Esophagus squamous epithelium (tissue), 4 donors: ENCODE measurements around the gene PCK1.

Source experiments
- POLR2A ChIP-seq, 4 donors: fragments of 450-650 bp; IDR thresholded peaks; one replicate each; pipeline ENCODE4 v1.6.1; 2017; ENCODE audit warnings: antibody characterized with exemption in 4 of 4, mild to moderate bottlenecking in 4 of 4, moderate library complexity in 3 of 4
- TF ChIP-seq, protein P1 (sequence below), 6 experiments: fragments of 450-650 bp in 4 of 6; fragments of 200-600 bp in 2 of 6; sonication (generic) in 2 of 6; IDR thresholded peaks; one replicate each; pipeline ENCODE4 v1.5.1; 2016 to 2019; ENCODE audit warnings: antibody characterized with exemption in 6 of 6, mild to moderate bottlenecking in 4 of 6, moderate library complexity in 4 of 6

GRCh38 chr20:57526087-57526884 is 34.6 kb upstream of the PCK1 start:
- TF ChIP-seq, protein P1, sequence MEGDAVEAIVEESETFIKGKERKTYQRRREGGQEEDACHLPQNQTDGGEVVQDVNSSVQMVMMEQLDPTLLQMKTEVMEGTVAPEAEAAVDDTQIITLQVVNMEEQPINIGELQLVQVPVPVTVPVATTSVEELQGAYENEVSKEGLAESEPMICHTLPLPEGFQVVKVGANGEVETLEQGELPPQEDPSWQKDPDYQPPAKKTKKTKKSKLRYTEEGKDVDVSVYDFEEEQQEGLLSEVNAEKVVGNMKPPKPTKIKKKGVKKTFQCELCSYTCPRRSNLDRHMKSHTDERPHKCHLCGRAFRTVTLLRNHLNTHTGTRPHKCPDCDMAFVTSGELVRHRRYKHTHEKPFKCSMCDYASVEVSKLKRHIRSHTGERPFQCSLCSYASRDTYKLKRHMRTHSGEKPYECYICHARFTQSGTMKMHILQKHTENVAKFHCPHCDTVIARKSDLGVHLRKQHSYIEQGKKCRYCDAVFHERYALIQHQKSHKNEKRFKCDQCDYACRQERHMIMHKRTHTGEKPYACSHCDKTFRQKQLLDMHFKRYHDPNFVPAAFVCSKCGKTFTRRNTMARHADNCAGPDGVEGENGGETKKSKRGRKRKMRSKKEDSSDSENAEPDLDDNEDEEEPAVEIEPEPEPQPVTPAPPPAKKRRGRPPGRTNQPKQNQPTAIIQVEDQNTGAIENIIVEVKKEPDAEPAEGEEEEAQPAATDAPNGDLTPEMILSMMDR (IDR thresholded peaks at IDR 0.05), result no peak
- no peak for TF ChIP-seq POLR2A (IDR thresholded peaks at IDR 0.05)
